HEK293 (cell line): ENCODE measurements around the gene ITGB6.

ENCODE experiments used
- CTCF ChIA-PET: fragments of 350-600 bp; formaldehyde crosslinking; extraction: SDS; loops from one replicate; lab custom pipeline; 2021; ENCODE audit warnings: antibody characterized with exemption; lab: Yijun Ruan, JAX
- POLR2A ChIA-PET: fragments of 300-600 bp; formaldehyde crosslinking; extraction: SDS; loops from one replicate; lab custom pipeline; 2020; ENCODE audit warnings: antibody characterized with exemption, inconsistent platforms; lab: Yijun Ruan, JAX
- H3K27ac ChIP-seq: fragments of 200-500 bp; sonication (Bioruptor generic); 2 replicates; pipeline ENCODE4 v1.5.1; 2014; ENCODE audit warnings: low read depth, low read length, control low read depth, inconsistent platforms; ENCODE audit errors: extremely low read depth
- H3K36me3 ChIP-seq, 2 experiments: fragments of 200-500 bp in 1 of 2; sonication (Bioruptor generic) in 1 of 2; 1 replicate in 1 of 2; 2 replicates in 1 of 2; pipeline ENCODE4 v1.5.1; 2014 to 2017; ENCODE audit warnings: inconsistent platforms in 2 of 2, low read length in 2 of 2; ENCODE audit not compliant: control insufficient read depth in 2 of 2, insufficient read depth in 1 of 2
- H3K4me1 ChIP-seq: fragments of 200-500 bp; sonication (Bioruptor generic); 2 replicates; pipeline ENCODE4 v1.5.1; 2014; ENCODE audit warnings: mild to moderate bottlenecking, low read length, inconsistent platforms; ENCODE audit not compliant: control insufficient read depth, insufficient read depth
- H3K4me3 ChIP-seq: 2 replicates; pipeline ENCODE4 v1.5.1; 2011; ENCODE audit warnings: low read depth, mild to moderate bottlenecking, control low read depth, low read length, moderate library complexity
- H3K9me3 ChIP-seq: fragments of 200-500 bp; sonication (Bioruptor generic); 2 replicates; pipeline ENCODE4 v1.5.1; 2014; ENCODE audit warnings: low read depth, low read length, inconsistent platforms; ENCODE audit not compliant: control insufficient read depth, insufficient read depth
- KLF7 ChIP-seq: fragments of 450-650 bp; formaldehyde crosslinking; IDR thresholded peaks from 2 replicates; pipeline ENCODE4 v1.5.1; 2016; ENCODE audit warnings: missing biosample characterization, missing genetic modification characterization, borderline replicate concordance
- SCRT2 ChIP-seq: fragments of 450-650 bp; formaldehyde crosslinking; IDR thresholded peaks from 2 replicates; pipeline ENCODE4 v1.5.1; 2016; ENCODE audit warnings: missing biosample characterization, missing genetic modification characterization
- SP2 ChIP-seq: fragments of 450-650 bp; formaldehyde crosslinking; IDR thresholded peaks from 2 replicates; pipeline ENCODE4 v1.5.1; 2016; ENCODE audit warnings: missing biosample characterization, missing genetic modification characterization
- ZBTB20 ChIP-seq: fragments of 450-650 bp; formaldehyde crosslinking; IDR thresholded peaks from 2 replicates; pipeline ENCODE4 v1.5.1; 2016; ENCODE audit warnings: missing biosample characterization, missing genetic modification characterization
- ZFP41 ChIP-seq: fragments of 450-650 bp; formaldehyde crosslinking; IDR thresholded peaks from 2 replicates; pipeline ENCODE4 v1.5.1; 2016; ENCODE audit warnings: missing biosample characterization, missing genetic modification characterization, borderline replicate concordance
- ZNF10 ChIP-seq: fragments of 450-650 bp; formaldehyde crosslinking; IDR thresholded peaks from 2 replicates; pipeline ENCODE4 v1.5.1; 2017; ENCODE audit warnings: missing biosample characterization, missing genetic modification characterization
- ZNF132 ChIP-seq: fragments of 450-650 bp; formaldehyde crosslinking; IDR thresholded peaks from 2 replicates; pipeline ENCODE4 v1.5.1; 2017; ENCODE audit warnings: missing biosample characterization, missing genetic modification characterization, borderline replicate concordance
- ZNF169 ChIP-seq: fragments of 450-650 bp; formaldehyde crosslinking; IDR thresholded peaks from 2 replicates; pipeline ENCODE4 v1.5.1; 2016; ENCODE audit warnings: missing biosample characterization, missing genetic modification characterization
- ZNF2 ChIP-seq: fragments of 450-650 bp; formaldehyde crosslinking; IDR thresholded peaks from 2 replicates; pipeline ENCODE4 v1.5.1; 2016; ENCODE audit warnings: missing biosample characterization, missing genetic modification characterization
- ZNF214 ChIP-seq: fragments of 450-650 bp; formaldehyde crosslinking; IDR thresholded peaks from 2 replicates; pipeline ENCODE4 v1.5.1; 2017; ENCODE audit warnings: missing biosample characterization, mild to moderate bottlenecking, missing genetic modification characterization, borderline replicate concordance
- ZNF239 ChIP-seq: fragments of 450-650 bp; formaldehyde crosslinking; IDR thresholded peaks from 2 replicates; pipeline ENCODE4 v1.5.1; 2016; ENCODE audit warnings: missing biosample characterization, missing genetic modification characterization
- ZNF335 ChIP-seq: fragments of 450-650 bp; formaldehyde crosslinking; conservative IDR thresholded peaks from 2 replicates; pipeline ENCODE4 v1.5.1; 2016; ENCODE audit warnings: missing biosample characterization, missing genetic modification characterization
- ZNF561 ChIP-seq: fragments of 450-650 bp; IDR thresholded peaks from 2 replicates; pipeline ENCODE4 v1.5.1; 2018; ENCODE audit warnings: missing biosample characterization, missing genetic modification characterization, borderline replicate concordance
- ZNF610 ChIP-seq: fragments of 450-650 bp; formaldehyde crosslinking; IDR thresholded peaks from 2 replicates; pipeline ENCODE4 v1.5.1; 2016; ENCODE audit warnings: missing biosample characterization, missing genetic modification characterization, borderline replicate concordance
- ZNF677 ChIP-seq: fragments of 450-650 bp; IDR thresholded peaks from 2 replicates; pipeline ENCODE4 v1.5.0; 2018; ENCODE audit warnings: missing biosample characterization, mild to moderate bottlenecking, missing genetic modification characterization, moderate library complexity
- ZNF837 ChIP-seq: fragments of 450-650 bp; formaldehyde crosslinking; IDR thresholded peaks from 2 replicates; pipeline ENCODE4 v1.5.1; 2016; ENCODE audit warnings: missing biosample characterization, missing genetic modification characterization
- ZNF843 ChIP-seq: fragments of 450-650 bp; formaldehyde crosslinking; IDR thresholded peaks from 2 replicates; pipeline ENCODE4 v1.5.1; 2016; ENCODE audit warnings: missing biosample characterization, missing genetic modification characterization
- TF ChIP-seq, protein P1 (sequence below): fragments of 450-650 bp; IDR thresholded peaks from 2 replicates; pipeline ENCODE4 v1.5.1; 2018; ENCODE audit warnings: missing biosample characterization, mild to moderate bottlenecking, missing genetic modification characterization
- TF ChIP-seq, protein P2 (sequence below): fragments of 450-650 bp; formaldehyde crosslinking; IDR thresholded peaks from 2 replicates; pipeline ENCODE4 v1.5.1; 2016; ENCODE audit warnings: missing biosample characterization, missing genetic modification characterization
- TF ChIP-seq, protein P3 (sequence below): fragments of 450-650 bp; formaldehyde crosslinking; IDR thresholded peaks from 2 replicates; pipeline ENCODE4 v1.5.0; 2017; ENCODE audit warnings: missing biosample characterization, missing genetic modification characterization, borderline replicate concordance
- TF ChIP-seq, protein P4 (sequence below): fragments of 450-650 bp; formaldehyde crosslinking; IDR thresholded peaks from 2 replicates; pipeline ENCODE4 v1.5.1; 2017; ENCODE audit warnings: missing biosample characterization, mild to moderate bottlenecking, missing genetic modification characterization, moderate library complexity
- TF ChIP-seq, protein P5 (sequence below): fragments of 450-650 bp; formaldehyde crosslinking; IDR thresholded peaks from 2 replicates; pipeline ENCODE4 v1.5.1; 2016; ENCODE audit warnings: missing biosample characterization, missing genetic modification characterization
- TF ChIP-seq, protein P6 (sequence below): fragments of 450-650 bp; formaldehyde crosslinking; IDR thresholded peaks from 2 replicates; pipeline ENCODE4 v1.5.1; 2016; ENCODE audit warnings: missing biosample characterization, missing genetic modification characterization

Gene ITGB6

DNA sequence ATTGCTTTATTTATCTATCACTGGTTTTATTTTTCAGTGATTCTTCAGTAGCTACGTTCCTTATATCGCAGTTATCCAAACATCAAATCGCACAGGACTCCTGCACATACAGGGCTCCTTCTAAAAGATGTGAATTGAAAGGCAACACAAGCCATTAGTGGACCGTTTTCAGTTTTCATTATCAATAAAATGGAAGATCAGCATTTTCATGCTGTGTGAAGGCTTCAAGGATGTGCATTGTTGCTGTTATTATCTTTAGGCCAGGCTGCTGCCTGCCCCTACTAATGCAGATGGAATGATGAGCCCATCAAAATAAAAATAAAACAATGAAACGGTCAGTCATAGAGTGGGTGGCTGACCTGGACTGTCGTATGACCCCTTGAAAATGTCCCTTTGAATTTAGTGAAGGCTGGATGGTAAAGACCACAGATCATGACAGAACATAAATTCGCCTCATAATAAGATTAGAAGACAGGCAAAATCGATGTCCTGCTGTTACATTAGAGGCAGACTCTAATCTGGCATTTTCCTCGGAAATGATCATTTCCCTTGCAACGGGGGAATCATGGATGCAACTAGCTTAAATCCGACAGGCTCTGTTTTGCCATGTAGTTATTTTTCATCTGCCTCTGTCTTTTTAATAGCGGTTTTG is 32.9 kb downstream of the ITGB6 start (continued):
- TF ChIP-seq, protein P1, sequence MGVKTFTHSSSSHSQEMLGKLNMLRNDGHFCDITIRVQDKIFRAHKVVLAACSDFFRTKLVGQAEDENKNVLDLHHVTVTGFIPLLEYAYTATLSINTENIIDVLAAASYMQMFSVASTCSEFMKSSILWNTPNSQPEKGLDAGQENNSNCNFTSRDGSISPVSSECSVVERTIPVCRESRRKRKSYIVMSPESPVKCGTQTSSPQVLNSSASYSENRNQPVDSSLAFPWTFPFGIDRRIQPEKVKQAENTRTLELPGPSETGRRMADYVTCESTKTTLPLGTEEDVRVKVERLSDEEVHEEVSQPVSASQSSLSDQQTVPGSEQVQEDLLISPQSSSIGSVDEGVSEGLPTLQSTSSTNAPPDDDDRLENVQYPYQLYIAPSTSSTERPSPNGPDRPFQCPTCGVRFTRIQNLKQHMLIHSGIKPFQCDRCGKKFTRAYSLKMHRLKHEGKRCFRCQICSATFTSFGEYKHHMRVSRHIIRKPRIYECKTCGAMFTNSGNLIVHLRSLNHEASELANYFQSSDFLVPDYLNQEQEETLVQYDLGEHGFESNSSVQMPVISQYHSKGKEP (tag by site-specific recombination) = no peak
- TF ChIP-seq ZNF843 (no peak), ZNF169 (no peak), ZNF610 (tag by site-specific recombination) (no peak), ZBTB20 (tag by site-specific recombination) (no peak), ZFP41 (tag by site-specific recombination) (no peak), ZNF10 (tag by site-specific recombination) (no peak), ZNF677 (no peak), ZNF335 (tag by site-specific recombination) (no peak), SCRT2 (no peak)
- TF ChIP-seq, all 188 proteins: peak for 0

DNA sequence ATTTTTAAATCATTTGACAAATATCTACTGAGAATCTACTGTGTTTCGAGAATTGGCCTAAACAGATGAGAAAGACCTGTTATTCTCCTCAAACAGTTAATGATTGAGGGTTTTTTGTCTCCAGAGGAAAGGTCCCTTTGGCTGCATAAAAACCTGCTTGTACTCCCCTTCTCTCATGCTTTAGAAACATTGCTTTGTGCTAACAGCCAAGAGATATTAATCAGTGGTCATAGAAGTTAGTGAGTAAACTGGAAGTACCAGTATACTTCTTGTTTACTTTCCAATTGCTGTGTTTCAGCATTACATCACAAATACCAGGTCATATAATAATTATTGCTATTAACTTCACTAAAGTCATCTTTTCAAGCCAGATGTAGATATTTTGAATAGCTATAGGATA is 34.1 kb downstream of the ITGB6 start:
- H3K27ac ChIP-seq = no peak overlapping the region
- no peaks in the 10 kb centered on the region for H3K36me3 ChIP-seq
- ChIA-PET POLR2A (no interaction called here), CTCF (interaction anchor here (1.2 to 1.4 kb wide), 2 partner anchors 56 to 86 kb away, joined by 4 to 6 read pairs; no protein-coding TSS in a partner anchor)
- no peak overlapping the region for H3K4me3 ChIP-seq
- H3K9me3 ChIP-seq = no peaks in the 10 kb centered on the region
- 0 out of 2 replicates have a peak, but pooled peaks cover 2% of the 10 kb centered on the region for H3K4me1 ChIP-seq
- TF ChIP-seq, protein P2, sequence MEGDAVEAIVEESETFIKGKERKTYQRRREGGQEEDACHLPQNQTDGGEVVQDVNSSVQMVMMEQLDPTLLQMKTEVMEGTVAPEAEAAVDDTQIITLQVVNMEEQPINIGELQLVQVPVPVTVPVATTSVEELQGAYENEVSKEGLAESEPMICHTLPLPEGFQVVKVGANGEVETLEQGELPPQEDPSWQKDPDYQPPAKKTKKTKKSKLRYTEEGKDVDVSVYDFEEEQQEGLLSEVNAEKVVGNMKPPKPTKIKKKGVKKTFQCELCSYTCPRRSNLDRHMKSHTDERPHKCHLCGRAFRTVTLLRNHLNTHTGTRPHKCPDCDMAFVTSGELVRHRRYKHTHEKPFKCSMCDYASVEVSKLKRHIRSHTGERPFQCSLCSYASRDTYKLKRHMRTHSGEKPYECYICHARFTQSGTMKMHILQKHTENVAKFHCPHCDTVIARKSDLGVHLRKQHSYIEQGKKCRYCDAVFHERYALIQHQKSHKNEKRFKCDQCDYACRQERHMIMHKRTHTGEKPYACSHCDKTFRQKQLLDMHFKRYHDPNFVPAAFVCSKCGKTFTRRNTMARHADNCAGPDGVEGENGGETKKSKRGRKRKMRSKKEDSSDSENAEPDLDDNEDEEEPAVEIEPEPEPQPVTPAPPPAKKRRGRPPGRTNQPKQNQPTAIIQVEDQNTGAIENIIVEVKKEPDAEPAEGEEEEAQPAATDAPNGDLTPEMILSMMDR (tag by site-specific recombination) = no peak
- no peak for TF ChIP-seq KLF7 (tag by site-specific recombination)
- TF ChIP-seq ZNF132 (tag by site-specific recombination) = no peak
- TF ChIP-seq ZNF239 (tag by site-specific recombination) = no peak
- no peak for TF ChIP-seq ZNF2 (tag by site-specific recombination)
- TF ChIP-seq, protein P3, sequence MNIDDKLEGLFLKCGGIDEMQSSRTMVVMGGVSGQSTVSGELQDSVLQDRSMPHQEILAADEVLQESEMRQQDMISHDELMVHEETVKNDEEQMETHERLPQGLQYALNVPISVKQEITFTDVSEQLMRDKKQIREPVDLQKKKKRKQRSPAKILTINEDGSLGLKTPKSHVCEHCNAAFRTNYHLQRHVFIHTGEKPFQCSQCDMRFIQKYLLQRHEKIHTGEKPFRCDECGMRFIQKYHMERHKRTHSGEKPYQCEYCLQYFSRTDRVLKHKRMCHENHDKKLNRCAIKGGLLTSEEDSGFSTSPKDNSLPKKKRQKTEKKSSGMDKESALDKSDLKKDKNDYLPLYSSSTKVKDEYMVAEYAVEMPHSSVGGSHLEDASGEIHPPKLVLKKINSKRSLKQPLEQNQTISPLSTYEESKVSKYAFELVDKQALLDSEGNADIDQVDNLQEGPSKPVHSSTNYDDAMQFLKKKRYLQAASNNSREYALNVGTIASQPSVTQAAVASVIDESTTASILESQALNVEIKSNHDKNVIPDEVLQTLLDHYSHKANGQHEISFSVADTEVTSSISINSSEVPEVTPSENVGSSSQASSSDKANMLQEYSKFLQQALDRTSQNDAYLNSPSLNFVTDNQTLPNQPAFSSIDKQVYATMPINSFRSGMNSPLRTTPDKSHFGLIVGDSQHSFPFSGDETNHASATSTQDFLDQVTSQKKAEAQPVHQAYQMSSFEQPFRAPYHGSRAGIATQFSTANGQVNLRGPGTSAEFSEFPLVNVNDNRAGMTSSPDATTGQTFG (tag by site-specific recombination) = no peak
- no peak for TF ChIP-seq SP2
- TF ChIP-seq ZNF561 (tag by site-specific recombination) = no peak
- TF ChIP-seq, protein P4, sequence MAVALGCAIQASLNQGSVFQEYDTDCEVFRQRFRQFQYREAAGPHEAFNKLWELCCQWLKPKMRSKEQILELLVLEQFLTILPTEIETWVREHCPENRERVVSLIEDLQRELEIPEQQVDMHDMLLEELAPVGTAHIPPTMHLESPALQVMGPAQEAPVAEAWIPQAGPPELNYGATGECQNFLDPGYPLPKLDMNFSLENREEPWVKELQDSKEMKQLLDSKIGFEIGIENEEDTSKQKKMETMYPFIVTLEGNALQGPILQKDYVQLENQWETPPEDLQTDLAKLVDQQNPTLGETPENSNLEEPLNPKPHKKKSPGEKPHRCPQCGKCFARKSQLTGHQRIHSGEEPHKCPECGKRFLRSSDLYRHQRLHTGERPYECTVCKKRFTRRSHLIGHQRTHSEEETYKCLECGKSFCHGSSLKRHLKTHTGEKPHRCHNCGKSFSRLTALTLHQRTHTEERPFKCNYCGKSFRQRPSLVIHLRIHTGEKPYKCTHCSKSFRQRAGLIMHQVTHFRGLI (tag by site-specific recombination) = no peak
- TF ChIP-seq, protein P5, sequence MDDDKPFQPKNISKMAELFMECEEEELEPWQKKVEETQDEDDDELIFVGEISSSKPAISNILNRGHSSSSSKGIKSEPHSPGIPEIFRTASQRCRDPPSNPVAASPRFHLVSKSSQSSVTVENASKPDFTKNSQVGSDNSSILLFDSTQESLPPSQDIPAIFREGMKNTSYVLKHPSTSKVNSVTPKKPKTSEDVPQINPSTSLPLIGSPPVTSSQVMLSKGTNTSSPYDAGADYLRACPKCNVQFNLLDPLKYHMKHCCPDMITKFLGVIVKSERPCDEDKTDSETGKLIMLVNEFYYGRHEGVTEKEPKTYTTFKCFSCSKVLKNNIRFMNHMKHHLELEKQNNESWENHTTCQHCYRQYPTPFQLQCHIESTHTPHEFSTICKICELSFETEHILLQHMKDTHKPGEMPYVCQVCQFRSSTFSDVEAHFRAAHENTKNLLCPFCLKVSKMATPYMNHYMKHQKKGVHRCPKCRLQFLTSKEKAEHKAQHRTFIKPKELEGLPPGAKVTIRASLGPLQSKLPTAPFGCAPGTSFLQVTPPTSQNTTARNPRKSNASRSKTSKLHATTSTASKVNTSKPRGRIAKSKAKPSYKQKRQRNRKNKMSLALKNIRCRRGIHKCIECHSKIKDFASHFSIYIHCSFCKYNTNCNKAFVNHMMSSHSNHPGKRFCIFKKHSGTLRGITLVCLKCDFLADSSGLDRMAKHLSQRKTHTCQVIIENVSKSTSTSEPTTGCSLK (tag by site-specific recombination) = no peak
- no peak for TF ChIP-seq ZNF610 (tag by site-specific recombination)
- TF ChIP-seq, protein P6, sequence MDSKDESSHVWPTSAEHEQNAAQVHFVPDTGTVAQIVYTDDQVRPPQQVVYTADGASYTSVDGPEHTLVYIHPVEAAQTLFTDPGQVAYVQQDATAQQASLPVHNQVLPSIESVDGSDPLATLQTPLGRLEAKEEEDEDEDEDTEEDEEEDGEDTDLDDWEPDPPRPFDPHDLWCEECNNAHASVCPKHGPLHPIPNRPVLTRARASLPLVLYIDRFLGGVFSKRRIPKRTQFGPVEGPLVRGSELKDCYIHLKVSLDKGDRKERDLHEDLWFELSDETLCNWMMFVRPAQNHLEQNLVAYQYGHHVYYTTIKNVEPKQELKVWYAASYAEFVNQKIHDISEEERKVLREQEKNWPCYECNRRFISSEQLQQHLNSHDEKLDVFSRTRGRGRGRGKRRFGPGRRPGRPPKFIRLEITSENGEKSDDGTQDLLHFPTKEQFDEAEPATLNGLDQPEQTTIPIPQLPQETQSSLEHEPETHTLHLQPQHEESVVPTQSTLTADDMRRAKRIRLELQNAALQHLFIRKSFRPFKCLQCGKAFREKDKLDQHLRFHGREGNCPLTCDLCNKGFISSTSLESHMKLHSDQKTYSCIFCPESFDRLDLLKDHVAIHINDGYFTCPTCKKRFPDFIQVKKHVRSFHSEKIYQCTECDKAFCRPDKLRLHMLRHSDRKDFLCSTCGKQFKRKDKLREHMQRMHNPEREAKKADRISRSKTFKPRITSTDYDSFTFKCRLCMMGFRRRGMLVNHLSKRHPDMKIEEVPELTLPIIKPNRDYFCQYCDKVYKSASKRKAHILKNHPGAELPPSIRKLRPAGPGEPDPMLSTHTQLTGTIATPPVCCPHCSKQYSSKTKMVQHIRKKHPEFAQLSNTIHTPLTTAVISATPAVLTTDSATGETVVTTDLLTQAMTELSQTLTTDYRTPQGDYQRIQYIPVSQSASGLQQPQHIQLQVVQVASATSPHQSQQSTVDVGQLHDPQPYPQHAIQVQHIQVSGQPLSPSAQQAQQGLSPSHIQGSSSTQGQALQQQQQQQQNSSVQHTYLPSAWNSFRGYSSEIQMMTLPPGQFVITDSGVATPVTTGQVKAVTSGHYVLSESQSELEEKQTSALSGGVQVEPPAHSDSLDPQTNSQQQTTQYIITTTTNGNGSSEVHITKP (tag by site-specific recombination) = no peak
- no peak for TF ChIP-seq ZNF214
- no peak for TF ChIP-seq ZNF837 (tag by site-specific recombination)
- TF ChIP-seq ZNF677 = no peak
